ENCODE measurements around the gene ZBTB16. TPM values are rescaled to one million over a fixed set of nuclear protein-coding genes. Genes with fewer than 3 reads are reported as not detected.
A peak's percentile ranks its signal among the peaks of the same experiment; 100 is the strongest.

Gene ZBTB16
- total RNA-seq, 1 donor from 2014 or later, result 171 TPM

GRCh38 chr11:114246321-114247069 is 187.0 kb downstream of the ZBTB16 start:
- no peak overlapping the region for H3K27ac ChIP-seq
- ATAC-seq (no peak), DNase-seq (no peak)
- no peak overlapping the region for H3K4me3 ChIP-seq
- peaks cover 96% of the 10 kb centered on the region for H3K36me3 ChIP-seq
- TF ChIP-seq CTCF (IDR thresholded peaks at IDR 0.05), result no peak
- no peaks in the 10 kb centered on the region for H3K9me3 ChIP-seq
- no peaks in the 10 kb centered on the region for H3K27me3 ChIP-seq (ENCODE audit: low read depth)
- H3K4me1 ChIP-seq, result peaks cover 9% of the 10 kb centered on the region
- intact Hi-C loops (cut with DNase I), result no loop called here

GRCh38 chr11:114247070-114247789 is 187.7 kb downstream of the ZBTB16 start:
- DNase-seq (no peak), ATAC-seq (no peak)
- H3K27me3 ChIP-seq (ENCODE audit: low read depth), result no peaks in the 10 kb centered on the region
- no peaks in the 10 kb centered on the region for H3K9me3 ChIP-seq
- intact Hi-C loops (cut with DNase I), result no loop called here
- TF ChIP-seq CTCF (IDR thresholded peaks at IDR 0.05), result no peak
- H3K4me3 ChIP-seq, result no peak overlapping the region
- H3K36me3 ChIP-seq, result peaks cover 96% of the 10 kb centered on the region
- H3K4me1 ChIP-seq, result peaks cover 9% of the 10 kb centered on the region
- no peak overlapping the region for H3K27ac ChIP-seq

- Histone ChIP-seq H3K27me3 (ENCODE audit: low read depth) (no peaks in the 10 kb centered on the region), H3K9me3 (no peaks in the 10 kb centered on the region), H3K27ac (no peak overlapping the region), H3K4me3 (no peak overlapping the region), H3K4me1 (no peaks in the 10 kb centered on the region), H3K36me3 (peaks cover 95% of the 10 kb centered on the region)
- no peak for TF ChIP-seq CTCF (IDR thresholded peaks at IDR 0.05)
- intact Hi-C loops (cut with DNase I), result no loop called here
- ATAC-seq, result peak in 1 of 2 donors; percentile 5
- DNase-seq, result no peak
Observed at GRCh38 chr11:114250180-114250579, 190.7 kb downstream of the ZBTB16 start.

- intact Hi-C loops (cut with DNase I), result no loop called here
Observed at GRCh38 chr11:114250993-114251814, 191.7 kb downstream of the ZBTB16 start.

More at GRCh38 chr11:114250993-114251814, 191.7 kb downstream of the ZBTB16 start:
- no peak overlapping the region for H3K27ac ChIP-seq
- TF ChIP-seq CTCF (IDR thresholded peaks at IDR 0.05), result no peak
- H3K36me3 ChIP-seq, result peaks cover 93% of the 10 kb centered on the region
- no peak overlapping the region for H3K4me3 ChIP-seq
- no peaks in the 10 kb centered on the region for H3K27me3 ChIP-seq (ENCODE audit: low read depth)
- no peaks in the 10 kb centered on the region for H3K9me3 ChIP-seq
- DNase-seq (no peak), ATAC-seq (no peak)
- peaks cover 5% of the 10 kb centered on the region for H3K4me1 ChIP-seq

Measured in lower lobe of right lung (tissue), 2 donors.